DMS 273 treated with DMSO at 0.1 percent for 48 hours (cell line): ENCODE data around the gene HNRNPA0.
A peak's percentile ranks its signal among the peaks of the same experiment; 100 is the strongest.

Source experiments
- DNase-seq: peaks from one replicate; lab custom pipeline; 2025; lab: John Stamatoyannopoulos, UW

HNRNPA0 gene

DNA sequence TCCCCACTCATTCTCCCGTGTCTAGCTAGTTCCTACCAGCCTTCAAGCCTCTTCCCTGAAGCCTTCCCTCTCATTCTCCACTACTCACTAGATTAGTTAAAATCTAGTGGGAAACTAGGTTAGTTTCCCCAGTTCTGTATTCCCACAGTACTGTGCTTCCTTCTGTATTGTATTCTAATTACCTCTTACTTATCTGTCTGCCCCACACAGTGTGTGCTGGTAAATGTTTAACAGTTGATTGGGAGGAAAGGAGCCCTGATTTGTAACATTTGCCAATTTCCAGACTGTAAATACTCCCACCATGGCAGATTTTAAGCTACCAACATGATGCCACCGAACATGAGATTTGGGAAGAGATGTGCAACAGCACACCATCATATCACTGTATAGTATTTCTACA, 26.5 kb downstream of the HNRNPA0 start:
- no peak for DNase-seq

DNA sequence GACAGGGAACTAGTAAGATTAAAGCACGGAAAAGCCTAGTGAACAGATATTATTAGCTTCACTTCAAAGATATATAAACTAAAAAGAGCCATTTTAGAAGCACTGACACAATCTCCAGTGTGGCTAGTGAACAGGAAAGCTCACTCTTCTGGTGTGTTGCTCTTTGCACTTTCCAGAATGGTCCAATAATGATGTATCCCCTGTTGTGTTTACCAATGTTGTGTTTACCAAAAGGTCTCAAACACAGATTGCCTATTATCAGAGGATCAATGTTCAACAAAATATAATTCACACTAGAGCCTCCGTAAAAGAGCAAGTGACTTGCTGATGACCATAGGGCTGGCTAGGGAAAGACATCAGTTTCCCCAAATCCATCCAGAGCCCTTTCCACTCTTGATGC, 29.9 kb downstream of the HNRNPA0 start:
- no peak for DNase-seq

DNA sequence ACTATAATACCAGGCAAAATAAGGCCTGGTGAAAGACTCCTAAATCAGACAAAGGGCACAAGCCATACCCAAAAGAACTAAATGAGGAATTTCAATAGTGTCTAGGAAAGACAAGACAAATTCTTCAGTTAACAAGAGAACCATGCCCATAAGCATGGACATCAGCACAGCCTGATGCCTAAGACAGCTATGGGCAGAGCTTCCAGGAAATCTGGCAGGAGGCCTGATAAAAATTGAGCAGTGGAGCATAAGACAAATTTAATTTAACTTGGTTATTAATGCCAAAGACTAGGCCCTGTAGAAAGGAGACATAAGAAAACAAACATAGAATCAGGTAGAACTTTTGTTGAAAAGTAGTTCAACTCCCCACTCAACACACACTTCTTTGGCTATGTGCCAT, 35.6 kb downstream of the HNRNPA0 start:
- no peak for DNase-seq

DNA sequence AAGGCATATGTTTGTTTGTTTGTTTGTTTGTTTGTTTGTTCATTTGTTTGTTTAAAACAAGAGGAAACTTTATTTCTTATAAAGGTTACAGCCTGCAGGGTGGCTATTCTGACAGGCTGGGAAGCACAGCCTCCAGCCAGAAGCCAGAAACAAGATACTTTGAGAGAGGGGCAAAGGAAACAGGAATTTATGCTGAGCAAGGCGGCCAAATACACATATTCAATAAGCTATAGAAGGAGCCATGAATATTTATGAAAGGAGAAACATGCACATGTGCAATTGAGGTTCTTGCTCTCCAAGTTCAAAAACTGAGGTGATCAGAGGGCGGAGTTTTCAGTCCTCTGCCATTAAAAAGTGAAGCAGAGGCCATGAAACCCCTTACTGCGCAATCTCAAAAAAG, 37.8 kb downstream of the HNRNPA0 start:
- no peak for DNase-seq

DNA sequence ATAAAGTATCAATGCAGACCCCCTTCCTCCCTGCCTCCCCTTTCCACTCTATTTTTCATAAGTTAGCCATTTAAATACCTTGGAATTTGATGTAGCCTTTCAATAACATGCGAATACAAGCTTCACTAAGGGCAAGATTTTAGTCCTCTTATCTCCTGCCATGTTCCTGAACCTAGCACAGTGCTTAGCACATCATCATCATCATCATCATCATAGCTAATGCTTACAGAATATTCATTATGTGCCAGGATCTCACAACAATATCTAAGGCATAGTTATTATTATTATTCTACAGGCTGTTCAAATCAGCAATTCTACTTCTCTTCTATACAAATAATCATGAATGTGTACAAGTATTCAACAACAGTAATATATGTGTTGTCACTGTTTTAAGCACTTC, 38.7 kb downstream of the HNRNPA0 start:
- no peak for DNase-seq

DNA sequence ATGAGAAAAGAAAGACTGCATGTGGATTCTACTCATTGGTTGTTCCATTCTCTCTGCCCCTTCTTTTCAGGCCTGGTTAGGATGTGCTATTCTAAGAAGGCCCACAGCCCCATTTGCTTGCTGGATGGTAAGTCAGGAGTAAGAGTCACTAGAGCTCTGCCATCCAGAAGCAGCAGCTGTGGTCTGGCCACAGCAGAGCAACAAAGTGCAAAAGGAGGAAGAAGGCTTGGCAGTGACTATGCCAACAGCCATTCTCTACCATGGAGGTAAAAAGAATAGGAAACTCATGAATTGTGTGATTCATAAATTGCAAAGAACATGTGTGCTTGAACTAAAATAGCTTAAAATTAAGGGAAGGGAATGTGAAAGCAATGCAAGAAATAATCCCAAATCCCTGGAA, 39.2 kb downstream of the HNRNPA0 start:
- DNase-seq: no peak

DNA sequence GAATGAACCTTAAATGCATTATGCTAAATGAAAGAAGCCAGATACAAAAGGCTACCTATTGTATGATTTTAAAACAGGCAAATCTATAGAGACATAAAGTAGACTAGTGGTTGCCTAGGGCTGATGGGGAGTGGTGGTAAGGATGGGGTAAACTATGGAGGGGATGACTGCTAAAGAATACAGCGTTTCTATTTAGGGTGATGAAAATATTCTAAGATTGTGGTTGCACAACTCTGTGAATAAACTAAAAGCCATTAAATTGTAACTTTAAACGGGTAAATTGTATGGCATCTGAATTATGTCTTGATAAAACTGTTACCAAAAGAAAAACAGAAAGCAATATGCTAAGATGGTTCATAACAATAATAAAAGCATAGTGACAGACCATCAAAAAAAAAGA, 39.7 kb downstream of the HNRNPA0 start:
- DNase-seq: no peak

DNA sequence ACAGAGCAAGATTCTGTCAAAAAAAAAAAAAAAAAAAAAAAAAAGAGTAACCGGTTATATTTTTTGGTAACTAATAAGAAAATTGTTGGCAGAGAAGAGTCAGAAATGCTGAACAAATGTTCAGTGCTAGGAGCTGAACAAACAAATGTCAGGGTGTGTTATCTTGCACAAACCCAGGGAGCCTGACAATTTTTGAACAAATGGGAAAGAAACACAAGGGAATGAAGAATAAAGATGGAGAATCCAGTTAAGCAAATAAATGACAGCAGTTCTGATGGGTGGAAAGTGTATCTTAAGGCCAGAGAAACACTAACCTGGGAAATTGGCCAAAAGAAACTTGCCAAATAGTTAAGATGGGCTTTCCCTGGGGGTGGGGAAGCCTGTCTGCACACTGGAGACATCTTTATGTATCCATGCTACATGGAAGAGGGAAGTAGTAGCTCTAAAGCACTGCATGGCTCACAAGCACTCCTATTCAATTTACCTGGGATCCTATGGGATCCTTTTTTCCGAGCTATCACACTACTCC, 42.0 kb downstream of the HNRNPA0 start:
- no peak for DNase-seq

DNA sequence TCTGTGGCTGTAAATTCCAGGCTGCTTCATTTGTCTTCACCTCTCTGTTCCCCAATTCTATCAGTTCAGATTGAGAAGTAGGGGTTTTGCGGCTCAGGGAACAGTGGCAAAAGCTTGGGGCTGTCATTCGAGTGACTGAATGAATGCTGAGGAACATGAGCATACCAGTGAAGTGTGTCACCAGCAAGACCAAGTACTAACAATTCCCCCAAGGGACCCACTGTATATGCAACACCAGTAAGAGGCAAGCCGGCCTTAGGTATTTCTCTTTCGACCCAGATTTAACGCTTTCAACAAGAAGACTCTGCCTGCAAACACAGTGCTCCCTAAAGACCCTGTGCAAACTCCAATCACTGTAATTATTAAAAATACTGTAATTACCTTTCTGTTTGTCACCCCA, 44.1 kb downstream of the HNRNPA0 start:
- DNase-seq: no peak

DNA sequence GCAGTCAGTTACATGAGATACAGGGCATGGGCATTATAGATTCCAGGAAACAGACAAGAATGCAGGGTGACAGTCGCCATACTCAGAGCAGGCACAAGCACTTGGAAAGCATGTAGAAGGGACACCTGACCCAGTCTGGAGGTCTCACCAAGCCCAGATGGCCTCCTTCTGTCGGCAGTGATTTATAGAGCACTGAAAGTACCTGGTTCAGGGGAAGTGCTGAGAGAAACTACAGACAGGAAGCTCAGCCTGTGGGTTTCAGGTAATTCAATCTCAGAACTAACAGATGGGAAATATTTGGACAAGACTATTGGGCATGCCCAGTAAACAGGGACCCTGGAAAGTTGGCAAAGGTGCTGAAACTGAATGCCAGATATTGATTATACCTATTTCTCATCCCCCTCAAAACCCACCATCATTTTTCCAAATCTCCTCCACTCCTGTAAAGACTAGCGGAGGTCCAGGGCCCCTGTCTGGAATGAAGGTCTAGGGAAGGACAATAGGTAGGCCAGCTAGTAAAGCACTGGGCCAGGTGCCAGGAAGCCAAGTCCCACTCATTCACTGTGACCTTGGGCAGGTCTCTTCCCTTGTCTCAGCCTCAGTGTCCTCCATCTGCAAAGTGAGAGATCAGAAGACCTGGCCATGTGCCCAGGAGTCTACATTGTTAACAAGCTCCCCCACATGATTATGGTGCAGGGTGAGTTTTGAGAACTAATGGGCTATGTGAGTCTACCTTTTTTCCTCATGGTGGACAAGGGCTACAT, 45.2 kb downstream of the HNRNPA0 start:
- peak; percentile 35 for DNase-seq

DNA sequence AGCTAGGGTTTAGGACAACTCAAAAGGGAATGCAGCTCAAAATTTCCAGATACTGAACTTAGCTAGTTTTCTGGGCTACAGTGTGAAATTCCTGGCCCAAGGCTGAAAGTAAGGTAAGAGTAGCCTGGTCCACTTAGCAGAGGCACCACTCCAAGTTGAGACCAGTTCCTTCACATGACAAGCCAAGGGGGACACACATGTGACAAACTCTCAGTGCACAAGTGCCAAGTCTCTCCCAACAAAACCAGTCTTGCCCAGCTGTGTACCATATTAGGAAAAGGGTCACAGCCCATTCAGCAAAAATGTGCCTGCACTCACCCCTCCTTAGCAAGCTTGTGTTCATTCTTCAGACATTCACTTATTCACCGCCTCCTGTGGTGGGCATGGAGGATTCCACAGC, 46.1 kb downstream of the HNRNPA0 start:
- DNase-seq: no peak

DNA sequence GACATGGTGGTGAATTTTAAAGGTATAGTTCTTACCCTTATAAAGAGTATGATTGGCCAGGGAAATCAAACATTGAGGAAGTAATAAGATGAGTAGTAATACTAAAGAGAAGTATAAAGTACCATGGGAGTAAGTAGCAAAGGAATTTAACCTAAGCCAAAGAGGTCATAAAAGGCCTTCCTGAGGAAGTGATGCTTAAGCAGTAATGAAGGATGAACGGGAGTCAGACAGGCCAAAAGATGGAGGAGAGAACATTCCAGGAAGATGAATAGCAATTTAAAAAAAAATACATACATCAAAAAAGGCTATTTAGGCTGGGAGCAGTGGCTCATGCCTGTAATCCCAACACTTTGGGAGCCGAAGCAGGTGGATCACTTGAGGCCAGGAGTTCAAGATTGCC, 47.3 kb downstream of the HNRNPA0 start:
- DNase-seq: no peak

DNA sequence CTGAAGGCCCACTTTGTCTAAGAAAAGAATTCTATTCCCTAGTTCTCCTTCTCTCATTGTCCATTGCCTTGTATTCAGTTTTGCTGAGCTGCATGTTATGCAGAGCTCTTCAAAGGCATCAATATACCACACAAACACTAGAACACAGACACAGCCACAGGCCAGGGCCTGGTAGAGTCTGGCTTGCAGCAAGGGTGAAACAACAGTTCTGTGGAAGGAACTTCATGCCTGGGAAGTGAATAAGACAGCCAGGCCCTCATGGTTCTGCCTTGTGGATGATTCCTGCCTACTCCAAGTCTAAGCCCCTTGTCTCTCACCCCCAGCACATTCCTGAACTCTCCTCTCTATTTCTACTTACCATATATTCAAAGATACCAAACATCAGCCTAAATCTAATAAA, 49.1 kb downstream of the HNRNPA0 start:
- DNase-seq: no peak

DNA sequence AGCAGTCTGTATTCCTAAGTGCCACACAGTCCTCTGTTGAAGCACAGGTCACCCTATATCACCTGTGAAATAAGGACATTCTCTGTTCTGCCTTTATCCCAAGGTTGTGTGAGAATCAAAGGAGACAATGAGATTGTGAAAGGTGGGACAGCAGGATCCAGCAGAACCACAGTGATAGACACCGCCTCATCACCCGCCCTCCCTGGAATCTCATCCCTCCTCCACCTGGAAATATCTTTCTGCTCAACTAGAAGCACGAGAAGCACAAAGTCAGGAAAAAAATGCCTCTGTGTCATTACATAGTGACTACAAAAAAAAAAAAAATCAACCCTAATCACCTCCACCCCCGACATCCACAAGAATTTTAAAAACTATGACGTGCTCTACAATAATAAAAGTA, 50.6 kb downstream of the HNRNPA0 start:
- no peak for DNase-seq

DNA sequence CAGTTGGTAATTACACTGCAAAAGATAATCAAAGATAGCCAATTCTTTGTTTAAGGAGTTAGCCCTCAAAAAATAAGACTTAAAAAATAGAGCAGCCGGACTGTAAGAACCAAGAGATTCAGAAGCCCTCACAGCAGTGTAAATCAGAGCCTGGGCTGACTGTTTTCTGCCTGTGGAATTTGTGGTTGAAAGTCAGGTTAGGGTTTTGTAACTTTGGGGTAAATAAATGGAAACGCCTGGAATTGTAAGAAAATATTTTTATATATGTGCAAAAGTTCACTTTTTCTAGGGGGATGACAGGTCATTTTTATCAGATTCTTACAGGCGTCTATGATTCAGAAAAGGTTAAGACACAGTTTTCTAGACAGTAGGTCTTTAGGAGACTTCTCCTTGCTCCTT, 53.9 kb downstream of the HNRNPA0 start:
- DNase-seq: no peak

DNA sequence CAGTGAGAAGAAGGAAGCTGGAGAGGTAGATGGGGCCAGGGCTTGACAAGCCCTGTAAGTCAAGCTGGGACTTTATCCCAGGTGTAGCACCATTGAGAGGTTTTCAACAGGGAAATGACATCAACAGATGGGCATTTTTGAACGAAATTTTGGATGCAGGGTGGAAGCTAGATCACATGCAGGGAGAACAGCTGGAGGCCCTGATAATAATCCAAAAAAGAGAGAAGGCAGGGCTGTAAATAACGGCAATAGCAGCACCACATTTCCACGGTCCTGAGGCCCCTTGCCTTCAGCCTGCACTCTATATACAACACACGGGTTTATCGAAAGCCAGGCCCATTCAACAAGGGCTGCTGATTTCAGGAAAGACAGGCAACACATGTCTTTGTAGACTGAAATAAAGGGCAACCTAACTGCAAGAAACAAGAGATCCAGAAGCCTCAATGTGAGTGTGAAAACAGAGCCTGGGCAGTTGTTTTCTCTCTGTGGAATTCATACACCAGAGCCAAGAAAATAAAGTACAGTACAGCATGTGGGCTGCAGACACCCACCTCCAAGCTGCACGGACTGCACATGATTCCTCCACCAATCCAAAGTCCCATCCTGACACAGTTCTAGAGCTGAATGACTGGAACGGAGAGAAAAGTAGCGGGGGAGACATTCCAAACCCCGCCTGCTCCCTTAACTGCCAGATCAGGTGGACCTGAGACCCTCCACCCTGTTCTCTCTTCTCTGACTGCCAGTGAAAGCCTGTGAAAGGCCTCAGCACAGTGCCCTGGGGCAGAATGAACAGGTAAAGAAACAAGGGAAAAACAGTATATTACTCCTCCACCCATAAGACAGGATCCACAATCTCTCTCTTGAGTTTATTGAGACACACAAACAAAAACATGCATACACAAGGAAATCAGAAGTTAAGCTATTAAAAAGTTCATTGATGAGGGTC, 54.6 kb downstream of the HNRNPA0 start:
- peak; percentile 29 for DNase-seq

DNA sequence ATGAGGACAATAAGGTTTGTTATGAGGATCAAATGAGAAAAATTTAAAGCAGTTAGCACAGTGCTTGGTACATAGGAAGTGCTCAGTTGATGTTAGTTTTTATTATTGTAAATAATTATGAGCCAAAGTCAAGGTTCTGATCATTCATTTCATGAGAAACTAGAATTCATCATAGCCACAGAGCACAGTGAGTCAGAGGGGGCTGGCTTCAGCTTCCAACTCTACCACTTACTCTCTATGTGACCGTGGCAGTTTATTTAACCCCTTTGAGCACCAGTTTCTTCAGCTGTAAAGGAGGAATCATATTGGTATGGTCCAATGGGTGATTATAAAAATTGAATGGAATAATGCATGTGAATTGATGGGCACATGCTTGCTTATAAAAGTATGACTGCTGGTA, 57.7 kb downstream of the HNRNPA0 start:
- DNase-seq: no peak

DNA sequence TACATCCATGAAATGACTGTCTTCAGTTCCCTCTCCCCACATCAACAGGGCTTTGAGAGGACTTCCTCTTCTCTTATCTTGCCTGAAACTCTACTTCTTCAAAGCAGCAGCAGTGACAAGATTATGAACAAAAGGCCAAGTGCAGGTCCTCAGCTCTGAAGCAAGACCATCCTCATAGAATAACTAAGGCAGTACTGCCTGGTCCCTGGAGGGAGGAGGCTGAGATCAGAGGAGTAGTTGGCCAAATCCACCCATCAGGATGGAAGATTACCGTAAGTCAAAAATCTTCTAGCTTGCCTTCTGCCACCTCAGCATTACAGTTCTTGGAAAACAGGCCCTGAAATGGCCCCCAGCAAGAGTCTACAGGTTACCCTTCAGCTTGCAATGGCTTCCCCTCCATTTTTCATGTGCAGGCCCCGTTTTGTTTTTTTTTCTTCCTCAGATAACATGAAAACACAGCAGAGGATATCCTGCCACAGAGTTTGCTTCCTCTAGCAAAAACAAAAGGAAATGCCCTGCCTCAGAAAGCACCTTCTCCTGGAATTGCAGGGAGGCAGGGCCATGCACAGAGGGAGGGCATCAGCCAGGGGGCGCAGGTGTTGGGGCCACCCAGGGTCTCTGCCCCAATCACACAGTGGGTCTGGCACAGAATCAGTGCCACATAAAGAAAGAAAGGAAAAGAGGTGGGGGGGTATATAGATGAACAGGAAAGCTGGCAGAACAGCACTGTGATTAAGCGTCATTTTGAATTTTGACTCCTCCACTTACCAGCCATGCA, 58.3 kb downstream of the HNRNPA0 start:
- DNase-seq: no peak
